ENCODE data around the gene ZSWIM3.

GRCh38 chr20:45826381-45827019, 30.9 kb upstream of the ZSWIM3 start:
- TF ChIP-seq CTCF (IDR thresholded peaks at IDR 0.05; ENCODE audit: borderline replicate concordance, extremely low read depth, low read length, poor library complexity, severe bottlenecking) (no peak), EZH2 (IDR thresholded peaks at IDR 0.05; ENCODE audit: borderline replicate concordance, low read depth, low read length, severe bottlenecking) (no peak)

Measured in DND-41 (cell line).